ENCODE data around the gene DLG5.

The DLG5 gene

DNA sequence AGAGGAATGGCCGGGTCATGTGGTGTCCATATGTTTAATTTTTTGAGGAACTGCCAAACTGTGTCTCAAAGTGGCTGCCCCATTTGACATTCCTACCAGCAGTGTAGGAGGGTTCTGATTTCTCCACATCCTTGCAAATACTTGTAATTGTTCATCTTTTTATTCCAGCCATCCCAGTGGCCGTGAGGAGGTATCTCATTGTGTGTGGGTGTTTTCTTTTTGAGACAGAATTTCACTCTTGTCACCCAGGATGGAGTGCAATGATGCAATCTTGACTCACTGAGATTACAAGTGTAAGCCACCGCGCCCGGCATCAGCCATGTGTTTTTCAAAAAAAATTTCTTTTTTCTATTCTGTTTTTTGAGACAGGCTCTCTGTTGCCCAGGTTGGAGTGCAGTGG is 38.7 kb upstream of the DLG5 start:
- no peaks in the 10 kb centered on the region; the same call in 1 of the 2 replicates for H3K9me3 ChIP-seq (ENCODE audit: control insufficient read depth, insufficient read depth, low read length)
- WGBS (ENCODE audit: insufficient coverage, insufficient read length), result no CpG with 5 or more reads among the region's 5 CpGs
- no peak overlapping the region for H3K4me3 ChIP-seq (ENCODE audit: low read length)
- no peaks in the 10 kb centered on the region for H3K27me3 ChIP-seq (ENCODE audit: control insufficient read depth, insufficient read depth, low read length)
- no peaks in the 10 kb centered on the region for H3K4me1 ChIP-seq (ENCODE audit: control insufficient read depth, insufficient read depth, low read length)
- DNase-seq (ENCODE audit: low read depth, low spot score), result no peak
- H3K36me3 ChIP-seq (ENCODE audit: control insufficient read depth, insufficient read depth, low read length), result no peaks in the 10 kb centered on the region
- no peak overlapping the region for H3K27ac ChIP-seq (ENCODE audit: low read length)

DNA sequence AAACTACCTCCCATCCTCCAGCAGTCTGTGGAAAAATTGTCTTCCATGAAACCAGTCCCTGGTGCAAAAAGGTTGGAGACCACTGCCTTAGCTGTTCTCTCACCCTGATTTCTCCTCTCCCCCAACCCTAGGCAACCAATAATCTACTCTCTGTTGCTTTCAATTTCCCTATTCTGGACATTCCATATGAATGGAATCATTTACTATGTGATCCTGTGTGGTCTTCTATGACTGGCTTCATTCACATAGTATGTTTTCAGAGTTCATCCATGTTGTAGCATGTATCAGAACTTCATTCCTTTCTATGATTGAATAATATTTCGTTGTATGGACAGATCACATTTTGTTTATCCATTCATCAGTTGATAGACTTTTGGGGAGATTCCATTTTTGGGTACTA is 38.3 kb upstream of the DLG5 start:
- no peaks in the 10 kb centered on the region for H3K4me1 ChIP-seq (ENCODE audit: control insufficient read depth, insufficient read depth, low read length)
- H3K9me3 ChIP-seq (ENCODE audit: control insufficient read depth, insufficient read depth, low read length), result no peaks in the 10 kb centered on the region; the same call in 1 of the 2 replicates
- H3K27ac ChIP-seq (ENCODE audit: low read length), result no peak overlapping the region
- H3K27me3 ChIP-seq (ENCODE audit: control insufficient read depth, insufficient read depth, low read length), result no peaks in the 10 kb centered on the region
- no peak for DNase-seq (ENCODE audit: low read depth, low spot score)
- WGBS (ENCODE audit: insufficient coverage, insufficient read length), result no CpG with 5 or more reads among the region's 1 CpG
- H3K4me3 ChIP-seq (ENCODE audit: low read length), result no peak overlapping the region
- no peaks in the 10 kb centered on the region for H3K36me3 ChIP-seq (ENCODE audit: control insufficient read depth, insufficient read depth, low read length)

DNA sequence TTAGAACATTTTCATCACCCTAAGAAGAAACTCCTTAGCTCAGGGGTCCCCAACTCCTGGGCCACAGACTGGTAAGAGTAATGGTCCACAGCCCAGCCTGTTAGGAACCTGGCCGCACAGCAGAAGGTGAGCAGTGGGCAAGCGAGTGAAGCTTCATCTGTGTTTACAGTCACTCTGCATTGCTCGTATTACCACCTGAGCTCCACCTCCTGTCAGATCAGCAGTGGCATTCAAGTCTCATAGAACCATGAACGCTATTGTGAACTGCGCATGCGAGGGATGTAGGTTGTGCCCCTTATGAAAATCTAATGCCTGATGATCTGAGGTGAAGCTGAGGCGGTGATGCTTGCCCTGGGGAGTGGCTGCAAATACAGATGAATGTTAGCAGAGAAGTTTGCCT is 37.3 kb upstream of the DLG5 start:
- no peak for DNase-seq (ENCODE audit: low read depth, low spot score)
- H3K4me1 ChIP-seq (ENCODE audit: control insufficient read depth, insufficient read depth, low read length), result no peaks in the 10 kb centered on the region
- H3K4me3 ChIP-seq (ENCODE audit: low read length), result no peak overlapping the region
- H3K27ac ChIP-seq (ENCODE audit: low read length), result no peak overlapping the region
- no peaks in the 10 kb centered on the region for H3K36me3 ChIP-seq (ENCODE audit: control insufficient read depth, insufficient read depth, low read length)
- H3K27me3 ChIP-seq (ENCODE audit: control insufficient read depth, insufficient read depth, low read length), result no peaks in the 10 kb centered on the region
- H3K9me3 ChIP-seq (ENCODE audit: control insufficient read depth, insufficient read depth, low read length), result no peaks in the 10 kb centered on the region; the same call in 1 of the 2 replicates
- no CpG with 5 or more reads among the region's 7 CpGs for WGBS (ENCODE audit: insufficient coverage, insufficient read length)

DNA sequence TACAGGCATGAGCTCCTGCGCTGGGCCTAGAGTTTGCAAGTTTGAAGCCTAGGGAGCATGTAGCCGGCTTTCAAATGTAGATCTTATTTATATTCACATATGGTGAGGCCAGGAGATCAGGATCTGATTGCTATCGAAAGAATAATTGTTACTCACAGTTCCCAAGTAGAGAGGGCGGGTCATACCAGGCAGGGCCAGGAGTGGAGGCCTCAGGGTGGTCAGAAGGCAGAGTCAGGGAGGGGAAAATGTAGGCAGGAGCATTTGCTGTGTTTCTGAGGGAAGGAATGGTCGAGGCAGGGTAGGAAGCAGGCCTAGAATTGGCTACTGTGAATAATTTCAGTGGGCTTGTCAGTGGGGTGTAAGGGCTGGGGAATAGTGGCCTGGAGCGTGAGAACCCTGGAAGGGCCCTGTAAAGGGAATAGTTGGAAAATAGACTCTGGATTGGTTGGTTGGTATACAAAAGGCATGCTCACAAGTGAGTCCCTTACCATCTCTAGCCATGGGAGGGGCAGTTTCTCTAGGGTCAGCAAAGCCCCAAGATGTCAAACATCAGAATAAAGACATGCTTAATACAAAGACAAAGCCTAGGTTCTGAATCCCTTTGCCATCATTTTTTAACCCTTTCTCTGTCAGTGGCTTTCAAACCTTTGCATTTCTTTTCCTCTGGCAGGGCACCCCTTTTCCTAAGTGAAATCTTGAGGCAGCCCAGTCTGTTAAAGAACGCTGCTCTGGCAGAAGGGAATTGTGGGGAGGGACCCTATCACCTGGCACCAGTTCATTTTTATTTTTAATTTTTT is 36.0 kb upstream of the DLG5 start:
- H3K36me3 ChIP-seq (ENCODE audit: control insufficient read depth, insufficient read depth, low read length), result no peaks in the 10 kb centered on the region
- no peaks in the 10 kb centered on the region; the same call in 1 of the 2 replicates for H3K9me3 ChIP-seq (ENCODE audit: control insufficient read depth, insufficient read depth, low read length)
- no peaks in the 10 kb centered on the region for H3K4me1 ChIP-seq (ENCODE audit: control insufficient read depth, insufficient read depth, low read length)
- H3K27me3 ChIP-seq (ENCODE audit: control insufficient read depth, insufficient read depth, low read length), result no peaks in the 10 kb centered on the region
- no peak for DNase-seq (ENCODE audit: low read depth, low spot score)
- no CpG with 5 or more reads among the region's 7 CpGs for WGBS (ENCODE audit: insufficient coverage, insufficient read length)
- no peak overlapping the region for H3K27ac ChIP-seq (ENCODE audit: low read length)
- H3K4me3 ChIP-seq (ENCODE audit: low read length), result no peak overlapping the region

DNA sequence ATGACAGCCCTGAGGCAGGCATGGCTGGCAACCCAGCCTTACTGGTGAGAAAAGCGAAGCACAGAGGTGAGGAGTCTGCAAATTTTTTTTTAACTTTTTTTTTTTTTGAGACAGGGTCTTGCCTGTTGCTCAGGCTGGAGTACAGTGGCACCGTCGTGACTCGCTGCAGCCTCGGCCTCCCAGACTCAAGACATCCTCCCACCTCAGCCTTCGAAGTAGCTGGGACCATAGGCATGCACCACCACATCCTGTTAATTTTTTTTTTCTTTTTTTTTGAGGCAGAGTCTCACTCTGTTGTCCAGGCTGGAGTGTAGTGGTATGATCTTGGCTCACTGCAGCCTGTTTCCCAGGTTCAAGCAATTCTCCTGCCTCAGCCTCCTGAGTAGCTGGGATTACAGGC is 35.1 kb upstream of the DLG5 start:
- Histone ChIP-seq H3K27ac (ENCODE audit: low read length) (no peak overlapping the region), H3K4me3 (ENCODE audit: low read length) (no peak overlapping the region), H3K36me3 (ENCODE audit: control insufficient read depth, insufficient read depth, low read length) (no peaks in the 10 kb centered on the region), H3K9me3 (ENCODE audit: control insufficient read depth, insufficient read depth, low read length) (no peaks in the 10 kb centered on the region; the same call in 1 of the 2 replicates), H3K4me1 (ENCODE audit: control insufficient read depth, insufficient read depth, low read length) (no peaks in the 10 kb centered on the region), H3K27me3 (ENCODE audit: control insufficient read depth, insufficient read depth, low read length) (no peaks in the 10 kb centered on the region)
- WGBS (ENCODE audit: insufficient coverage, insufficient read length), result no CpG with 5 or more reads among the region's 6 CpGs
- DNase-seq (ENCODE audit: low read depth, low spot score), result no peak

DNA sequence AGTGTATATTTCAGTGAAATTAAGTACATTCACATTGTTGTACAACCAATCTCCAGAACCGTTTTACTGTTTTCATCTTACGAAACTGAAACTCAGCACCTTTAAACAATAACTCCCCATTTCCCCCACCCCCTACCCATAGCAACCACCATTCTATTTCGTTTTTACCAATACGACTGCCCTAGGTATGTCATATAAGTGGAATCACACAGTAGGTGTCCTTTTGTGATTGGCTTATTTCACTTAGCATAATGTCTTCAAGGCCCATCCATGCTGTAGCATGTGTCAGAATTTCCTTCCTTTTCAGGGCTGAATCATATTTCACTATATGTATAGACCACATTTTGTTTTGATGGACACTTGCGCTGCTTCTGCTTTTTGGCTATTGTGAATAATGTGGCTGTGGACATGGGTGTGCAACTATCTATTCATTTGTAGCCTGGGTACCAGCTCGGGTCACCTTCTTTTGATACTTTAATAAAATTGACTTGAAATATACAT is 34.3 kb upstream of the DLG5 start:
- DNase-seq (ENCODE audit: low read depth, low spot score), result no peak

DNA sequence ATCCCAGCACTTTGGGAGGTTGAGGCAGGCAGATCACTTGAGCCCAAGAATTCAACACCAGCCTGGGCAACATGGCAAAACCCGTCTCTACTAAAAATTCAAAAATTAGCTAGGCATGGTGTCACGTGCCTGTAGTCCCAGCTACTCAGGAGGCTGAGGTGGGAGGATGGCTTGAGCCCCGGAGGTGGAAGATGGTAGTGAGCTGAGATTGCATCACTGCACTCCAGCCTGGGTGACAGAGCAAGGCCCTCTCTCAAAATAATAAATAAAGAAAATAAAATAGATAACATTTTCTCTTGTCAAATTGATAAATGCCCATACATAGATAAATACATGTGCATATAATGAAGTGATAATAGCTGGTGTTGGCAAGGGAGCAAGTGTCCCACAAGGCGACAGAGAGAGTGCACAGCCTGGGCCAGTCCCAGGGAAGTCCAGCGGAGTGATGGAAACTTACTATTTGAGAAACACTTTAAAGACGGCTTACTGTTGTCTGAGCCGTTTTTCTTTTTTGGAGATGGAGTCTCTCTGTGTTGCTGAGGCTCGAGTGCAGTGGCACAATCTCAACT is 33.4 kb upstream of the DLG5 start:
- Histone ChIP-seq H3K27ac (ENCODE audit: low read length) (no peak overlapping the region), H3K36me3 (ENCODE audit: control insufficient read depth, insufficient read depth, low read length) (no peaks in the 10 kb centered on the region), H3K9me3 (ENCODE audit: control insufficient read depth, insufficient read depth, low read length) (no peaks in the 10 kb centered on the region; the same call in 1 of the 2 replicates), H3K27me3 (ENCODE audit: control insufficient read depth, insufficient read depth, low read length) (no peaks in the 10 kb centered on the region), H3K4me3 (ENCODE audit: low read length) (no peak overlapping the region), H3K4me1 (ENCODE audit: control insufficient read depth, insufficient read depth, low read length) (no peaks in the 10 kb centered on the region)
- no CpG with 5 or more reads among the region's 8 CpGs for WGBS (ENCODE audit: insufficient coverage, insufficient read length)
- DNase-seq (ENCODE audit: low read depth, low spot score), result no peak

More for the DNA sequence above, 34.3 kb upstream of the DLG5 start:
- no peak overlapping the region for H3K27ac ChIP-seq (ENCODE audit: low read length)
- H3K4me1 ChIP-seq (ENCODE audit: control insufficient read depth, insufficient read depth, low read length), result no peaks in the 10 kb centered on the region
- no peaks in the 10 kb centered on the region for H3K27me3 ChIP-seq (ENCODE audit: control insufficient read depth, insufficient read depth, low read length)
- WGBS (ENCODE audit: insufficient coverage, insufficient read length), result 100% methylated on average over 1 of the region's 6 CpGs
- no peaks in the 10 kb centered on the region for H3K36me3 ChIP-seq (ENCODE audit: control insufficient read depth, insufficient read depth, low read length)
- H3K9me3 ChIP-seq (ENCODE audit: control insufficient read depth, insufficient read depth, low read length), result no peaks in the 10 kb centered on the region; the same call in 1 of the 2 replicates
- no peak overlapping the region for H3K4me3 ChIP-seq (ENCODE audit: low read length)

GRCh38 chr10:77959384-77959783 is 32.8 kb upstream of the DLG5 start:
- Histone ChIP-seq H3K36me3 (ENCODE audit: control insufficient read depth, insufficient read depth, low read length) (no peaks in the 10 kb centered on the region), H3K27ac (ENCODE audit: low read length) (no peak overlapping the region), H3K9me3 (ENCODE audit: control insufficient read depth, insufficient read depth, low read length) (no peaks in the 10 kb centered on the region; the same call in 1 of the 2 replicates), H3K27me3 (ENCODE audit: control insufficient read depth, insufficient read depth, low read length) (no peaks in the 10 kb centered on the region), H3K4me1 (ENCODE audit: control insufficient read depth, insufficient read depth, low read length) (no peaks in the 10 kb centered on the region), H3K4me3 (ENCODE audit: low read length) (no peak overlapping the region)
- no peak for DNase-seq (ENCODE audit: low read depth, low spot score)
- no CpG with 5 or more reads among the region's 4 CpGs for WGBS (ENCODE audit: insufficient coverage, insufficient read length)

GRCh38 chr10:77955136-77955535 is 28.6 kb upstream of the DLG5 start:
- no peaks in the 10 kb centered on the region for H3K27me3 ChIP-seq (ENCODE audit: control insufficient read depth, insufficient read depth, low read length)
- H3K4me1 ChIP-seq (ENCODE audit: control insufficient read depth, insufficient read depth, low read length), result no peaks in the 10 kb centered on the region
- no peak for DNase-seq (ENCODE audit: low read depth, low spot score)
- no peaks in the 10 kb centered on the region for H3K9me3 ChIP-seq (ENCODE audit: control insufficient read depth, insufficient read depth, low read length)
- H3K36me3 ChIP-seq (ENCODE audit: control insufficient read depth, insufficient read depth, low read length), result no peaks in the 10 kb centered on the region
- whole genome bisulfite sequencing (ENCODE audit: insufficient coverage, insufficient read length), result no CpG with 5 or more reads among the region's 1 CpG
- H3K27ac ChIP-seq (ENCODE audit: low read length), result no peak overlapping the region
- no peak overlapping the region for H3K4me3 ChIP-seq (ENCODE audit: low read length)

DNA sequence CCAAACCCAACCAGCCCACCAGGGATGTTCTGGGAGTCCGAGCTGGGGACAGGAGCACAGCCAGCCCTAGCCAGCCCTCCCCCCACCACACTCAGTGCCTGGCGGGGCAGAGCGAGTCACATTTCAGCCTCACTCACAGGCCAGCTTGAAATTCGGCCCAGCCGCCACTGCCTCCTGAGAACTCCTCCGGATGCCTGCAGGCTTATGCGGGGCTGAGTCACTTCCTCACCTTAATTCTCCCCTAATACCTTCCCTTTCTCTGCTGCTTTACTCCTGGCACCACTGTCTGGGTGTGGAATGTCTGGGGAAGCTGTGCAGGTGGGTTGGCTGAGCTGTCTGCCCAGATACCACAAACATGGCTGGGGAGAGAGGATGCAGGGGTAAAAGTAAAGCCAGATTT is 22.6 kb upstream of the DLG5 start:
- WGBS (ENCODE audit: insufficient coverage, insufficient read length), result no CpG with 5 or more reads among the region's 7 CpGs
- Histone ChIP-seq H3K4me1 (ENCODE audit: control insufficient read depth, insufficient read depth, low read length) (no peaks in the 10 kb centered on the region), H3K27me3 (ENCODE audit: control insufficient read depth, insufficient read depth, low read length) (no peaks in the 10 kb centered on the region), H3K36me3 (ENCODE audit: control insufficient read depth, insufficient read depth, low read length) (no peaks in the 10 kb centered on the region), H3K4me3 (ENCODE audit: low read length) (no peak overlapping the region), H3K27ac (ENCODE audit: low read length) (peak overlapping the region; percentile 6), H3K9me3 (ENCODE audit: control insufficient read depth, insufficient read depth, low read length) (no peaks in the 10 kb centered on the region)
- peak; percentile 73 for DNase-seq (ENCODE audit: low read depth, low spot score)
